GM19240 (cell line): ENCODE data around the gene LRRC4.

Source experiments
- DNase-seq: peaks from one replicate; pipeline ENCODE4 v3.0.0; 2011; ENCODE audit warnings: low spot score; ENCODE audit not compliant: insufficient read length

LRRC4 gene

GRCh38 chr7:128030654-128031611, at the start of gene LRRC4:
Gene LRRC4, minus strand, starts transcription at chr7:128031437. Its CDS starts 797 bp downstream, at chr7:128030640.
- peak; percentile 56 for DNase-seq

- no peak for DNase-seq
These were observed 48.9 kb upstream of the LRRC4 start for GRCh38 chr7:128080169-128080568.

- DNase-seq, result no peak
These were observed 47.1 kb upstream of the LRRC4 start for GRCh38 chr7:128078309-128078708.

GRCh38 chr7:128076796-128077271, 45.6 kb upstream of the LRRC4 start:
- DNase-seq, result no peak

GRCh38 chr7:128076196-128076795, 45.1 kb upstream of the LRRC4 start:
- DNase-seq, result no peak

GRCh38 chr7:128075242-128076095, 44.2 kb upstream of the LRRC4 start:
- DNase-seq, result no peak

- no peak for DNase-seq
These were observed 43.5 kb upstream of the LRRC4 start for GRCh38 chr7:128074736-128075135.

- no peak for DNase-seq
These were observed 43.1 kb upstream of the LRRC4 start for GRCh38 chr7:128074336-128074735.

GRCh38 chr7:128073671-128074310, 42.6 kb upstream of the LRRC4 start:
- no peak for DNase-seq

GRCh38 chr7:128071801-128072200, 40.6 kb upstream of the LRRC4 start:
- no peak for DNase-seq

- DNase-seq, result no peak
These were observed 40.1 kb upstream of the LRRC4 start for GRCh38 chr7:128071376-128071775.

- no peak for DNase-seq
These were observed 38.4 kb upstream of the LRRC4 start for GRCh38 chr7:128069373-128070364.

- no peak for DNase-seq
These were observed 37.5 kb upstream of the LRRC4 start for GRCh38 chr7:128068785-128069184.

- DNase-seq, result no peak
These were observed 36.7 kb upstream of the LRRC4 start for GRCh38 chr7:128067983-128068382.

- no peak for DNase-seq
These were observed 35.6 kb upstream of the LRRC4 start for GRCh38 chr7:128066858-128067257.

GRCh38 chr7:128066395-128066794, 35.2 kb upstream of the LRRC4 start:
- DNase-seq, result no peak

- DNase-seq, result no peak
These were observed 34.6 kb upstream of the LRRC4 start for GRCh38 chr7:128065872-128066271.

GRCh38 chr7:128063088-128063487, 31.9 kb upstream of the LRRC4 start:
- DNase-seq, result no peak

GRCh38 chr7:128060018-128060417, 28.8 kb upstream of the LRRC4 start:
- no peak for DNase-seq
